Measurements from ENCODE around the gene THAP3.

THAP3 gene

GRCh38 chr1:6612641-6613360, 11.9 kb upstream of the THAP3 start:
- DNase-seq (ENCODE audit: low read depth in 2 of 3, low spot score in 1 of 3) = no peak

GRCh38 chr1:6613361-6614018, 11.2 kb upstream of the THAP3 start, which contains the start of gene PHF13:
PHF13 (plus strand) TSS chr1:6613731; CDS start chr1:6614067, 336 bp downstream.
- peak; percentile 99 to 100 (median 100) for DNase-seq (ENCODE audit: low read depth in 2 of 3, low spot score in 1 of 3)

GRCh38 chr1:6614019-6614928, 10.4 kb upstream of the THAP3 start:
- peak in 1 of 3 donors; percentile 45 for DNase-seq (ENCODE audit: low read depth in 2 of 3, low spot score in 1 of 3)

DNA sequence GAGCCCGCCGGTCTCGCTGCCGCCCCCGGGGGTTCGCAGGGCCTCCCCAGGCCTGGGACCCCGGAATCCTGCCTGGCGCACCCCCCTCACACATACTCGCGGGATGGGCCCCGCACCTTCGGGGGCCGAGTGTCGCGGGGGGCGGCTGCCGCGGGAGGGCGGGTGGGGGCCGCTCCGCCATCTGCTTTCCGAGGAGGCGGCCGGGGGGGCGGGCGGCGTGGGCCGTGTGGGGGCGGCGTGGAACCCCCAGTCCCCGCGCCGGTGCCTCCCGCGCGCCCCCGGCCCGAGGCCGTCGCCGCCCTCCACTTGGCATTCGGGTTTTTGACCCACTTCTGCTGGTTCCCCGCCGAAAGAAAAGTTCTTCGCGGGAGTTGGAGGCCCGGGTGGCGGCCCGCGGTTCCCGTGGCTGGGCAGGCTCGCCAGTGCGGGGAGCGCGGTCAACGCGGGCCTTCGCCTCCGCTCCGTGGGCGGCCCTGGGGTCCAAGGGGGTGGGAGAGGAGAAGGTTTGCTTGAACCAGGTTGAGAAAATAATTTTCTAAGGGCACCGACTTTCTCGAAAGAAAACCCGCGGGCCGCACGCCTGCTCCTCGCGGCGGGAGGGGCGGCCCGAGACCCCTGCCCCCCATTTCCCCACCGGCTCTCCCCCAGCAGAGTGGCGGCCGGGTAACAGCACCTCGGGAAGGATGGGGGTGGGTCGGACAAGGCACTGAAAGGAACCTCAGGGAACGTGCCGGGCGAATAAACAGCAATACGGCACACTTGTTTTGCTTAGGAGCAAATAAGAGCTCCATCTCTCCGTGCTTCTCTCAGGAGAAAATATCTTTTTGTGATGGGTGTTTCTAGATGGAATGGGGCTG, 9.5 kb upstream of the THAP3 start:
- DNase-seq (ENCODE audit: low read depth in 2 of 3, low spot score in 1 of 3) = no peak

- DNase-seq (ENCODE audit: low read depth in 2 of 3, low spot score in 1 of 3) = no peak
Observed at GRCh38 chr1:6619045-6619444, 5.6 kb upstream of the THAP3 start.

- no peak for DNase-seq (ENCODE audit: low read depth in 2 of 3, low spot score in 1 of 3)
Observed at GRCh38 chr1:6621429-6622391, 3.0 kb upstream of the THAP3 start.

- DNase-seq (ENCODE audit: low read depth in 2 of 3, low spot score in 1 of 3) = no peak
Observed at GRCh38 chr1:6622396-6623152, 2.1 kb upstream of the THAP3 start.

DNA sequence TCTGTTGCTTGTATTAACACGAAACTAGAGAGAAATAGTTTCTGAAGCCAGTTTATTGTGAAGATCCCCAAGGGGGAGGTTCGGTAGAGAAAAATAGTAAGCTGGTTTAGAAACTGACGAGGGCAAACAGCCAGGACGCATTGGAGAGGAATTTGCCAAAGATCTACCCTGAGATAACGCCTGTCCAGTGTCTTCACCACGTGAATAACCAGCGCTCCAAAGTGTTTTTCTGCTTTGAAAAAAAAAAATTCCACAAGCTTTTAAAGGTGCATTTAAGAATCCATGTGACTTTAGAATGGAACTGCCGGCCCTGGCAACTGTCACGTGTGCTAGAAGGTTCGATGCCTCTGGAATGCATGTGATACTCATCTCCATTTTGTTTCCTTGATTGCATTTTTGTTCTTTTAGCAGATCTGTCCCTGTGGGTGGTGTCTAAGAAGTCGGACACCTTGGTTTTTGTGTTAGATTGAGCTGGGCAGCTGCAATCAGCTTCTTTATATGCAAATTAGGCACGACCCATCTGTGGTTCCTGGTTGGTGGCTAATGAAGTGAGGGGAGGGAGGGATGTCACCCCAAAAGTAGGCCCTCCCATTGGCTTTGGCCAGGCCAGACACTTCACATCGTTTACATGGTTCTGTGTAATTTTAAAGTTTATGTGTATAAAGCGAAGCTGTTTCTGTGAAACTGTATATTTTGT, 1.3 kb upstream of the THAP3 start:
- no peak for DNase-seq (ENCODE audit: low read depth in 2 of 3, low spot score in 1 of 3)

DNA sequence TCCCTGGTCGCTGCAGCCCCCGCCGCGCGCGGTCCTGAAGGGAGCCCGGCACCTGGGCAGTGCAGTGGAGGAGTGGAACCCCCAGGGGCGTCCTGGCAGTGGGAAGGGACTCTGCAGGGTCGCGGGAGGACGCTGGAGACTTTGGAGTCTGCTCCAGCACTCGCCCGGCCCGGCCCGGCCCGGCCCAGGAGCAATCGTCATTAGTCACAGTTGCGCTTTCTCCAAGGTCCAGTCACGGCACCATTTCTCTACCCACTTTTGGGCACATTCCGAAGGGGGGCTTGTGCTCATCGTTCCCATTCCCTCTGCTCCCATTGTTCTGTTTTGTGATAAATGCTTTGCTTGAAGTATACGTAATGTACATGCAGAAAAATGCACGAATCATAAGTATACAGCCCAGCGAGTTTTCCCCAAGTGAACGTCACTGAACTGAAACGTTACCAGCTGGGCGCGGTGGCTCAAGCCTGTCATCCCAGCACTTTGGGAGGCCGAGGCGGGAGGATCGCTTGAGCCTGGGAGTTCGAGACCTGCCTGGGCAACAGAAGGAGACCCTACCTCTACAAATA, 999 bp downstream of the THAP3 start:
- no peak for DNase-seq (ENCODE audit: low read depth in 2 of 3, low spot score in 1 of 3)

DNA sequence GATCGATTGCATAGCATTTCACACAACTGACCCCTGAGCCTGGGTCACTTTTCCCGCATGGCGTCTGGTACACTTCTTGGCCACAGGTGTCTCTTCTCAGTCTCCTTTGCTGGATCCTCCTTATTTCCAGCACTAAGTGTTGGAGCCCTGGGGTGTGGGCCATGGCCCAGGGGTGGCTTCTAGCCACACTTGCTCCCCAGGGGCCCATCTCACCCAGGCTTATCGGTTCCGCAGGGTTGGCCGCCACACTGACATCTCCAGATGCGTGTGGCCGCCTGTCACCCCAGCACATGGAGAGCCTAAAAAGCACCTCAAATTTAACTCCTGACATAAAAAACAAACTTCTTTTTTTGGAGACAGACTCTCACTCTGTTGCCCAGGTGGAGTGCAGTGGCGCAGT, 2.4 kb downstream of the THAP3 start:
- no peak for DNase-seq (ENCODE audit: low read depth in 2 of 3, low spot score in 1 of 3)

DNA sequence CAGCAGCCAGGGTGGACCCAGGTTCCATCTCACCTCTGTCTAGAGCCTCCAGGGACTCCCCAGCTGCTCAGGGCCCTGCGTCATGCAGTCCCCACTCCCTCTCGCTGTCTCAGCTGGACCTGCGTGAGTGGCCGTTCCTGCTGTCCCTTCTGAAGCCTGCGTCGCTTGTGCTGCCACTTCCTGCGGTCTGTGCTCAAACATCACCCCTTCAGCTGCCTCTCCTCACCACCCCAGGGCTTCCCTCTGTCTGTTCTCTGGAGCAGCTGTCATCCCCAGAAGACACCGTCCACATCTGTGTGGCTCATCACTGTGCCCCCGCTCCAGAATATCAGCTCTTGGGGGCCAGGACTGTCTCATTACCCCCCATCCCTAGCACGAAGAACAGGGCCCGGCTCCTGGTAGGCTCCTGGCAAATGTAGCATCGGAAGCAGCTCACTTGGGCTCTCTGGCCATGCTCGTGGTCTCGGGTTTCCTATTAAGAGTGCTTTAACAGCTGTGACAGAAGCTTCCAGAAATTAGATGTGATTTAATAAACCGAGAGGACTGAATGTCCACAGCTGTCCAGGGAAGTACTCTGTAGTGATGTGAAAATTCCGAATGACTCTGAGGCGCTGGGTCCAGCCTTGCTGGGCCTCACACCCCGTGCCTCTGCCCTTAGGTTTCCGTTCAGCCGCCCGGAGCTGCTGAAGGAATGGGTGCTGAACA, 3.3 kb downstream of the THAP3 start:
- no peak for DNase-seq (ENCODE audit: low read depth in 2 of 3, low spot score in 1 of 3)

- DNase-seq (ENCODE audit: low read depth in 2 of 3, low spot score in 1 of 3) = no peak
Observed at GRCh38 chr1:6628971-6629479, 4.4 kb downstream of the THAP3 start.

GRCh38 chr1:6630027-6630426, 5.4 kb downstream of the THAP3 start:
- no peak for DNase-seq (ENCODE audit: low read depth in 2 of 3, low spot score in 1 of 3)

GRCh38 chr1:6631058-6631457, 6.4 kb downstream of the THAP3 start:
- DNase-seq (ENCODE audit: low read depth in 2 of 3, low spot score in 1 of 3) = no peak

GRCh38 chr1:6632588-6633514, 8.2 kb downstream of the THAP3 start:
- no peak for DNase-seq (ENCODE audit: low read depth in 2 of 3, low spot score in 1 of 3)
